GM21390 (cell line): Measurements from ENCODE around the gene NUBP2.

Experiments
- ATAC-seq: cut with Tn5 transposase; IDR thresholded peaks from one replicate; pipeline ENCODE4 v1.9.1; 2021; ENCODE audit not compliant: unreplicated experiment

Gene NUBP2

DNA sequence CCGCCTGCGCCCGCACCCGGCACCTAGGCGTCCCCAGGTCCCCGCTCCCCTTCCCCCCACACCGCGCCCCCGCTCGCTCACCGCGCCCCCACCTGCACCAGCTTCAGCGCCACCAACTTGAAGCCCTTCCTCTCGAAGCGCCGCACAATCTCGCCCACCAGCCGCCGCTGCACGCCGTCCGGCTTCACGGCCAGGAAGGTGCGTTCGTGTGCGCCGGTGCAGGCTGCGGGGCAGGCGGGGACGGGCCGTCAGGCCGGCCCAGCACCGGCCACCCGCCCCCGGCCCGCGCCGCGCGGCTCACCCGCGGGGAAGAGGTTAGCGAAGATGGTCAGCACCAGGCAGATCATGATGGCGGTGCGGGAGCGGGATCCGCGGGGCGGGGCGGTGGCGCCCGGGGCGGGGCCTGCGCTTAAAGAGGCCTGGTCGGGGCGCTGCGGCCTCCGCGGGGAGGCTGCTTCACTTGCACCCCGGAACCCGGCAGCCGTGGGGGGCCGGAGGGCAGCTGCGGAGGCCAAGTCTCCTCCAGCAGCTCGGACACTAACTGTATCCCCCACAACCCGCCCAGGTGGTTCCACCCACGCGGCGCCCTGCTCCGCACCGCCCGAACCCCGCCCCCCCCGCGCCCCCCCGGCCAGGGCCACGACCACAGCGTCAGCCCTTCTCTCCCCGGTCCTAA lies 11.4 kb upstream of the NUBP2 start, which contains the start of gene NME3:
Gene NME3, minus strand, starts transcription at position 356 of the 676 bp plus-strand sequence. Its CDS starts 9 bp downstream, at position 347.
- ATAC-seq = no peak

DNA sequence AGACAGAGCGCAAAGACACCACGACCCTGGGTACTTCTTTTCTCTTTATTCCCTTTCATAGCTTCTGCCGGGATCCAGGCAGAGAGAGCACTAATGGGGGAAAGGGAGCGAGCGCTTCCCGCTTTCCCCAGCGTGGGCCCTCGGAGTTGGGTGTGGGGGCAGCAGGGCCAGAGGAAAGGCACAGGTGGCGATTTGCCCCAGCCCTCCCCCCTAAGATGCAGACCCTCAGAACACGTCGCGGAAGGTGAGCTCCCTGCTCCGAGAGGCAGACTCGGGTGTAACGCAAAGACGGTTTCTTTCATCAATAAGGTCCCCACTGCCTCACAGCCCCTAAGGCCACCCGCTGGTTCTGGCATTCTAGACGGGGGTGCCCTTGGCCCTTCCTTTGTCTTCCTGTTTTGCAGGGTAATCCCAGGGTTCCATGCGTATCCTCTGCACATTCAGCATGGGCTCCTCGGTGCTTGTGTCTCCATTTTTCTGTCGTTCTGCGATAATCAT lies 10.8 kb upstream of the NUBP2 start:
- ATAC-seq = no peak

DNA sequence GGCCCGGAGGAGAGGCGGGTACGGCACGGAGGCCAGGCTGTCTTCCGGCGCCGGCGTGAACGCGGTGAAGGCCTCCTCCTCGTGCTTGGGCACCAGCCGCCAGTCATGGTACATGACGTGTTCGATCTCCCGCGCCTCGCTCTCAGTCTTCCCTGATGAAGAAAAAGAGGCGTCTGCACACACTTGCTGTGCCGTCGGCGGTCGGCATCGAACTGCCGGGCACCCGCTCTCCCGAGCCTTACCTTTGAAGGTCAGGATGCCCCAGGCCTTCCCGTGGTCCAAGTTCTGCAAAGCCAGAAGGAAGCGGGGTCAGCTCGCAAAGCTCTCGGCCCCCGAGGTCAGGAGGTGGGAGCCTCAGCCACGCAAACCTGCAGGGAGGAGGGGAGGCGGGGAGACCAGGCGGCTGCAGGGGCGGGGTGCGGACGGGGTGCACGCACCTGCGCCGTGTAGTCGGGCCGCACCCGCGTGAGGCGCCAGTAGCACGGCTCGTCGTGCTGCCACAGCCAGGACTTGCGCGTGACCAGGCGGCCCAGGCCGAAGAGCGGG lies 10.3 kb upstream of the NUBP2 start, which contains the start of gene EME2:
Gene EME2, plus strand, starts transcription at position 449 of the 546 bp plus-strand sequence. CDS start 418 bp downstream, outside the sequence.
- no peak for ATAC-seq

DNA sequence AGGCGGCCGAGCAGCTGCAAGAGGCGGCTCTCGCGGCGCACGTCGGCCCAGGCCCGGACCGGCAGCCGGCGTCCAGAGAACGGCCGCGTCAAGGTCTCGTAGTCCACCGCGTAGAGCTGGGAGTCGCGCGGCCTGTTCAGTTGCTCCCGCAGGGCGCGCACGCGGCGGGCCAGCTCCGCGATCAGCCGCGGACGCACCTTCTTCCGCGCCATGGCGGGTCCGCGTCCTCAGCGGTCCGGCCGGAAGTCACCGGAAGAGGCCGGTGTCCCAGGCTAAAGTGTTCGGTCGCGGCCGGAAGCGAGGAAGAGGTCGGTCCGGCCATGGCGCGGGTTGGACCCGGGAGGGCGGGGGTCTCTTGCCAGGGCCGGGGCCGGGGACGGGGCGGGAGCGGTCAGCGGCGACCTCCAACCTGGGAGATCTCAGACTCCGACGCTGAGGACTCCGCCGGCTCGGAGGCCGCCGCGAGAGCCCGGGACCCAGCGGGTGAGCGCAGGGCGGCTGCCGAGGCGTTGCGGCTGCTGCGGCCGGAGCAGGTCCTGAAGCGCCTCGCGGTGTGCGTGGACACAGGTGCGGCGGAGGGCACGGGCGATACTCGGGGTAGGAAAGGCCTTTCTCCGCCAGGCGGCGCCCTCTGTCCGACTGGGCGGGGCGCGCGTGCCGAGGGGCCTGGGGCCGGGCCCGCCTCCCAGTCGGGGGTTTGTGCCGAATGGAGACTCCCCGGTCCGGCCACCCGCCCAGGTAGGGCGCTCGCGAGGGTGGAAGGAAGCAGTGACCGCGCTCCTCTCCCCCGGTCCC lies 9.7 kb upstream of the NUBP2 start, which contains the start of gene MRPS34:
Gene MRPS34, minus strand, starts transcription at position 227 of the 795 bp plus-strand sequence. Its CDS starts 15 bp downstream, at position 212.
- no peak for ATAC-seq

DNA sequence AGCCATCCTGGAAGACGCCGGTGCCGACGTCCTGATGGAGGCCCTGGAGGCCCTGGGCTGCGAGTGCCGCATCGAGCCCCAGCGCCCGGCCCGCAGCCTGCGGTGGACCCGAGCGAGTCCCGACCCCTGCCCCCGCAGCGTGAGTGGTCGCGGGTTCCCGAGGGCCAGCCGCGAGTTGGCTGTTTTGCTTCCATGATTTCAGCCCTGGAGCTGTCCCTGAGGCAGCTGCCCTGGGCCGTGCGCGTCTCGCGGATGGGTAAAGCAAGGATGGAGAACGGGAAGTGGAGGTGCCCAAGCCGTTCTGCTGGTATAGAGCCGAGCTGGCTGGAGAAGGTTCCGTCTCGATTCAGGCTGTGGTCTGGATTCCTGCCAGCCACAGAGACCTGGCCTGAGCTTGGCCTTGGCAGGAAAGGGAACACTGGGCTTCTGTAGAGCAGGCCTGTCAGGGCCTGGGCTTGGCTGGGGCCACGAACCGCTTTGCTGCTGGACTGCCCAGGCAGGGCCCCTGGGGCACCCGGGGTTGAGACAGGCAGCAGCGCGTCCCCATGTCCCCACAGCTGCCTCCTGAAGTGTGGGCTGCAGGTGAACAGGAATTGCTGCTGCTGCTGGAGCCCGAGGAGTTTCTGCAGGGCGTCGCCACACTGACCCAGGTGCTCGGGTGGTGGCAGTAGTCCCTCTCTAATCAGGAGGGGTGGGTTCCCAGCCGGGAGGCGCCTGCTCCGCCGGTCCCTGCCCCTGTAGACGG lies 8.9 kb upstream of the NUBP2 start:
- ATAC-seq = no peak

DNA sequence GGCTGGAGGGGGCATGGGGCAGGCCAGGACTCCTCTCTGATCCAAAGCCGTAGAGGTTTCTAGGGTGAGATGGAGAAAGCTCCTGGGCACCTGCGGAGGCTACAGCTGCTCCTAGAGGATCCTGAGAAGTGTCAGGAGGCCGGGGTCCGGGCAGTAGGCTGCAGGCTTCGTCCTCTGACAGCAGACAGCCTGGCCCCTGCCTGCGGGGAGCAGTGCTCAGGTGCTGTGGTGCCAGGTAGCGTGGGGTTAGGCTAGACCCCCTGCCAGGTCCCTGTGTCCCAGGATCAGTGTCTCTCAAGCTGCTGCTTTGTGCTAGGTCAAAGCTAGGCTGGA lies 8.3 kb upstream of the NUBP2 start:
- ATAC-seq = no peak

DNA sequence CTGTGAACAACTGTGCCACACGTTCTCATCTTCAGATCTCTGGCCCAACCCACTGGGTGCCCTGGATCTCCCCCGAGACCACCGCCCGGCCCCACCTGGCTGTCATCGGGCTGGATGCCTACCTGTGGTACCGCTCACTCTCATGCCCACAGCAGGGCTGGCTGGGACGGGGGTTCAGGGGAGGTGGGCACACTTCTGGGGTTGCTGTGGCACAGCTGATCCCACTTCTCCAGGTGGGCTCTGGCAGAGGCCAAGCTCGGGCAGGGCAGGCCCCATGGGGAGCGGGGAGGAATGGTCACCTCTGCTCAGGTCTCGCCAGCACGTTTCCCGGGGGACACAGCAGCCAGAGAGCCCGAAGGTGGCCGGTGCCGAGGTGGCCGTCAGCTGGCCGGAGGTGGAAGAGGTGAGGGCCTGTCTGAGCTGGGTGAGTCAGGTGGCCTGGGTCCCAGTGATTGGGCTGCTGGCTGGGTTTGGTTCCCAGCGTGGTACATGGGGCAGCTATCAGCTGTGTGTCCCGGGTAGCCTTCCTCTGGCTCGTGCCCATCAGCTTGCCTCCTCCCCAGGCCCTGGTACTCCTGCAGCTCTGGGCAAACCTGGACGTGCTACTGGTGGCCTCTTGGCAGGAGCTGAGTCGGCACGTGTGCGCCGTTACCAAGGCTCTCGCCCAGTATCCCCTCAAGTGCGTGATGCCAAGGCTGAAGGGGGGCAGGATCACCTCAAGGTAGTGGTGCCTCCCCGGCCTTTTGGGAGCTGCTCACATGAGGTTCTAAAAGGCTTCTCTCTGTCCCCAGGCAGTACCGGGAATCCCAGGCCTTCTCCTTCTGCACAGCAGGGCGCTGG lies 7.5 kb upstream of the NUBP2 start:
- ATAC-seq = no peak

DNA sequence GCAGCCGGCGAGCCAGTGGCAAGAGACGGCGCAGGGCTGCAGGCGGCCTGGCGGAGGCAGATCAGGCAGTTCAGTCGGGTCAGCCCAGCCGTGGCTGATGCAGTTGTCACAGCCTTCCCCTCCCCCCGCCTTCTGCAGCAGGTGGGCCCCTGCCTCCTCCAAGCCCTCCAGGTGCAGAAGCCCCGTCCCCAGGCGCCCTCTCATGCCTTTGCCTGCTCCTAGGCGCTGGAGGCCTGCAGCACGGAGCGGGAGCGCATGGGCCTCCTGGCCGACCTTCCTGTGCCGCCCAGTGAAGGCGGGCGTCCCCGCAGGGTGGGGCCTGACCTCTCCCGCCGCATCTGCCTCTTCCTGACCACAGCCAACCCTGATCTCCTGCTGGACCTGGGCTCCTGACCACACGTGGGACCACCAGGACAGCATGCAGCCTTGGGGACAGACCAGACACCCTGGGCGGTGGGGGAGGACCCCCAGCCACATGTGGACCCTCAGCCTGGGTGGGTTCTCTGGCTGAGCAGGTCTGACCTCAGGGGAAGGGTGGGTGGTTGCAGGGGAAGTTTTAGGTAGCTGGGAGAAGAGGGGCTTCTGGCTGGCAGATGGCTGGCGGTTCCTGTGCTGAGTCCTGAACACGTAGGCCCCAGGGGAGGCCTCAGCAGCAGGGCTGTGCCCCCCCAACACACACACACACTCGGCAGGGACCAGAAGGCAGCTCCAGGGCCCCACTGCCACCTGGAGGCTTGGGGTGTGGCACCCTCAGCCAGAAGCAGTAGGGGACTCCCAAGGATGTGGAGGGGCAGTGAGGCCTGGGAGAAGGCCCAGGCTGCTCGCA lies 6.7 kb upstream of the NUBP2 start:
- ATAC-seq = no peak

DNA sequence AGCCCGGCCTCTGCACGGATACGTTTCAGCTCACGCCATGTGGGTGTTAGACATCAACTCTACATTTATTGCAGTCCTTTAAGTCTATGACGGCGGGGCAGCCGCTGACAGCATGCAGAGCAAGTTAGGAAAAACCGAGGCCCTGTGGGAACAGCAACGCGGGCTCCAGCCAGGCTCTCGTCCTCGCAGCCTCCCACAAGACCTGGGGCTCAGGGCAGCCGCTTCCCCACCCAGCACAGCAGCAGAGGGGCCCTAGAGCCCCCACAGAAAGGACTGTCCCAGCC lies 6.1 kb upstream of the NUBP2 start:
- ATAC-seq = no peak

DNA sequence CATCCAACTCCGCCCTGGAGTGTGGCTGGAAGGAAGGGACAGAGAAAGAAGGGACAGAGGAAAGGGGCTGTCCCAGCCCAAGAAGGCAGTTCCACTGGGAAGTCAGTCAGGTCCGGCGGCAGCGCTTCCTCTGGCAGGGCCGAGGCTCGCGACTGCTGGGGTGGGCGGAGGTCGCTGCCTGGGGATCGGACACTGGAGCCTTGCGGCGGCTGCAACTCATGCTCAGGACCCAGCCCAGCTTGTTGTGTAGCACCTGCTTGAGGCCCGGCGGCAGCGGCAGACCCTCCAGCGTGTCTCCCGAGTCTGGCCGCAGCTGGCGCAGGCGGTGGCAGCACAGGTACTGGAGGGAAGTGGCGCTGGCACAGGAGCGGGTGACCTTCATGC lies 5.8 kb upstream of the NUBP2 start:
- ATAC-seq = no peak

DNA sequence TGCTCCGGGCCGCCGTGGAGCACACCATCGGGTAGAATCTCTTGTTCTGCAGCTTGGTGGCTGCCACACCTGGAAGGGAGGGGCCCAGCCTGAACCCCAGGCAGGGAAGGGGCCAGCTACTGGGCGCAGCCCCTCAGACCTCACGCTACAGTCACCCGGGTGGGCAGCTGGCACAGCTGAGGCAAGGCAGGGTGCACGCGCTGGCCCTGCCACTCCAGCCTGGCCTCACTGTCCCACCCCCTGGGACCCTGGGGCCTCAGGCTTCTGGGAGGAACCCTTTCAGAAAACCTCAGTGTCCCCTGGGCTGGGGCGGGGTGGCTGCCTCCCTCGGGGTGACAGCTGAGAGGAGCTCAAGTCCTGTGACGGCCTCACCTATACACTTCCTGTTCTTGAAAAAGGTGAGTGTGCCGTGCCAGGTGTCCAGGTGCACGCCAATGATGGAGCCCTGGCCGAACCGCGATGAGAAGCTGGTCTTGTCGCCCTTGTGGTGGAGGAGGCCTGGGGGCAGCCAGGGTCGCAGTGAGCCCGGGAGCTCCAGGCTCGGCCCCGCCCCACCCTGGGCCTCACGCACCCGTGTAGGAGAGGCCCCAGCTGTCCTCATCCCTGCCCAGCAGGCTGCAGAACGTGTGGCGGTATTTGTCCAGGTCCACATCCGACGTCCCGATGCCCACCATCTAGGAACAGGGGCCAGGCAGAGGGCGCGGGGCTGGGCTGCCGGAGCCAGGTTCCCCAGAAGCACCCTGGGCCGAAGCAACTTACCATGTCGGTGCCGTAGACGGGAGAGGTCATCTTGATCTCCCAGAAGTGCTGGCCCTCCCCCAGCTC lies 5.2 kb upstream of the NUBP2 start:
- ATAC-seq = no peak

DNA sequence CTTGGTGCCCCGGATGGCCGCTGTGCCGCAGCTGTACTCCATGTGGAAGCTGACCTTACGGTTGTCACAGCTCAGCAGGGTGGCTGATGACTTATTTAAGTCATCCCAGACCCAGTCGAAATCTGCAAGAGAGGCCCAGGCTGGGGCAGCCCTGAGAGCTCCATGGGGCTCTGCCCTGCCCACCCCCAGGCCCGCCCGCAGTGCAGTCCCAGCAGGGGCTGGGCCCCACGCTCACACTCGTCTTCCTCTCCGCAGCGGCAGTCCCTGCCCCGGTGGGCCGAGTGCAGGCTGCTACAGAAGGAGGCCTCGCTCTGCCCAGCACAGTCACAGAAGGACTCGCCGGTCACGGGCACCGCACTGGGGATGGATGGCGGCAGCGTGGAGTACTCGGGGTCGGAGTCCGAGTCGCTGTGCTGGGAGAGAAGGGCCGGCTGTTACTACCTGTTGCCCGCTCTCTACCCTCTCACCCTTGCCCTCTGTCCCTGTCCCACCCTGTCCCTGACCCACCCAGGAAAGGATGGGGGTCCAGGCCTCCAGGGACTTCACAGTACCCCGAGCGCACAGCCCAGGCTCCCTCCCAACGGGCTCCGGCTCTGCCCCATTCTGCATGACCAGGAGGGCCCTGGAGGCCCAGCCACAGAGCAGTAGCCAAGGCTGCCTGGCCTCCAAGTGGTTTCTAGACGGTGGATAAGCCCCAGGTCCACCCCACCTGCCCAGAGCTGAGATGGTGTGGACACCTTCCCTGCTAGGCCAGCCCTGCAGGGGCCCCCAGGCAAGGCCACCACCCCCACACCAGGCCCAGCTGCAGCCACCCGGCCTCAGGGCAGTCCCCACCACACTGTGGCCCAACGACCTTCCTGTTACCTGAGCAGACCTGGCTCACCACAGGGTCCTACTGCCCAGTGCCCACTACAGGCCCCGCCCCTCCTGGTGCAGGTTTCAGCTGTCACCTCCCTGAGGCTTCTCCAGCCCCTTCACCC lies 4.3 kb upstream of the NUBP2 start:
- ATAC-seq = no peak

DNA sequence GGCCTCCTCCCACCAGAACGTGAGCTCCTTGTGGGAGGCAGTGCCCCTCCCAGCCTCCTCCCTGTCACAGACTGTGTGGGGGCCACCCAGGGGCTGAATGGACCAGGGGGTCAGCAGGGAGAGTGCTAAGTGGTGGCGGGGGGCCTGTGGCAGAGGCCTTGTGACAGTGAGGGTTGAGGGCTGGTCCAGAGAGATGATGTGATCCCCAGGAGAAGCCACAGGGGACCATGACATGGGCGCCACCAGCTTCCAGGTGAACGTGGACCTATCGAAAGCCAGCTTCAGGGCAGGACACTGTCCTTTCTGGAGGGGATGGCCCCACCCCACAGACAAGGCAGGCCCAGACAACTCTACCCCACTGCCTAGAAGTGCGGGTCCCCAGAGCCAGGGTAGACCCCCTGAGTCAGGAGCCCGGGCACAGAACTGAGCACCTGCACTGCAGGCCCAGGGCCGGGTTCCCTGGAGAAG lies 3.5 kb upstream of the NUBP2 start:
- no peak for ATAC-seq

DNA sequence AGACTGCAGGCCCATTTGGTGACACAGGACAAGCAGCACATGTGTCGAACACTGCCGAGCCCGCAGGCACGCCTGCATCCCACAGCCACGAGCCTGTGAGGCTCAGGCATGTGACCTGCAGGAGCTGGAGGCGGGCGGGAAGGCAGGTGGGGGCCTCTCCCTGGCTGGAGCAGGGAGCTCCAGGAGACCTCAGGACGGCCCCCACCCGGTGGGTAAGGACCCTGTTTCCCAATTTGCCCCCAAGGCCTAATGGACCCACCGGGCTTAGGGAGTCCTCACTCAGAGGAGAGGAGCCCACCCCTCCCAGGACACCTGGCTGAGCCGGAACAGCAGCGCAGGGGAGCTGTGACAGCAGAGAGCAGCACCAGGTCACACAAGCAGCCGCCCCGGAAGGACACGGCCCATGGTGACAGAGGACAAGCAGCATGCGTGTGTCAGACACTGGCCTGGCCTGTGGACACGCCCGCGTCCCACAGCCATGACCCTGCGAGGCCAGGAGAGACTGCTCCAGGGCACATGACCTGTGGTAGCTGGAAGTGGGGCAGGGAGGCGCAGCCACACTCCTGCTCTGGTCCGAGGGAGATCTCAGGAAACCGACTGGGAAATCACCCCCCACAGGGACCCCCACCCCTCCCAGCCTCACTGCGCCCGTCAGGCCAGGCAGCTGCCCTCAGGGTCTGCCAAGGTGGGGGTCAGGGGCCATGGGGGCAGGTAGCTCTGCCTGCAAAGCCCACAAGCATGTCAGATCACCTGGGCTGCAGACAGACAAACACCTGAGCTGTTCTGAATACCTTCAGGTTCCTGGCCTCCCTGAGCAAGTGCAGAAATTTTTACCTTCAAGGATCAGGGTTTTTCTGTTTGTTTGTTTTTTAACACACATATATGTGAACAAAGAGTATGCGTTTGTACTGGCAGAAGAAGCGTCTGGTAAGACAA lies 2.8 kb upstream of the NUBP2 start:
- ATAC-seq = no peak

DNA sequence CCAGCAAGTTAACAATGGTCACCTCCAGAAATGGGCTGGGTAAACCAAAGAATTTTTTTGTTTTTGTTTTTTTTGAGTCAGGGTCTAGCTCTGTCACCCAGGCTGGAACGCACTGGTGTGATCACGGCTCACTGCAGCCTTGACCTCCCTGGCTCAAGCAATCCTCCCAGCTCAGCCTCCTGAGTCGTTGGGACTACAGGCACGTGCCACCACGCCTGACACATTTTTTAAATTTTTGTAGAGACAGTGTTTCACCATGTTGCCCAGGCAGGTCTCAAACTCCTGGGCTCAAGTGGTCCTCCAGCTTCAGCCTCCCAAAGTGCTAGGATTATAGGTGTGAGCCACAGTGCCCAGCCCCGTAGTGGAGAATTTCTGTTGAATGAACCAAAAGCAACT lies 2.1 kb upstream of the NUBP2 start:
- ATAC-seq = no peak

DNA sequence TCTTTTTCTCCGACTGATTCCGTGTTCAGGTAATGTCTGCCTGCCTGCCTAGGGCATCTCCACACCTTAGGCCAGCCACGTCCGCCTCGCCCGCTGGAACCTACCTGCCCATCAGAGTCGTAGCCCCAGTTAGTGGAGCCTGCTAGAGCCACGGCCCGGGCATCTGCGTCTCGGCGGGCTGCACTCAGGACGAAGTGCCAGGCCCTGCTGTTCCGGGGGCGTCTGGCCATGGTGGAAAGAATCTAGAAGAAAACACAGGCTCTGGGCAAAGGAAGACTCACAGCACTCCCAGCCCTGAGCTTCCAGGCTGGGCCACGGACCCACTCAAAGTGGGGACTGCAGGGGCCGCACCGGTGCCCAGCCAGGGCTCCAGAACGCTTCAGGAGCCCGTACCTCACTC lies 1.5 kb upstream of the NUBP2 start:
- no peak for ATAC-seq
